ENCODE results near the gene GFOD1.

The GFOD1 gene, protein sequence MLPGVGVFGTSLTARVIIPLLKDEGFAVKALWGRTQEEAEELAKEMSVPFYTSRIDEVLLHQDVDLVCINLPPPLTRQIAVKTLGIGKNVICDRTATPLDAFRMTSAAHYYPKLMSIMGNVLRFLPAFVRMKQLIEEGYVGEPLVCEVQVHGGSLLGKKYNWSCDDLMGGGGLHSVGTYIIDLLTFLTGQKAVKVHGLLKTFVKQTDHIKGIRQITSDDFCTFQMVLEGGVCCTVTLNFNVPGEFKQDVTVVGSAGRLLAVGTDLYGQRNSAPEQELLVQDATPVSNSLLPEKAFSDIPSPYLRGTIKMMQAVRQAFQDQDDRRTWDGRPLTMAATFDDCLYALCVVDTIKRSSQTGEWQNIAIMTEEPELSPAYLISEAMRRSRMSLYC

DNA sequence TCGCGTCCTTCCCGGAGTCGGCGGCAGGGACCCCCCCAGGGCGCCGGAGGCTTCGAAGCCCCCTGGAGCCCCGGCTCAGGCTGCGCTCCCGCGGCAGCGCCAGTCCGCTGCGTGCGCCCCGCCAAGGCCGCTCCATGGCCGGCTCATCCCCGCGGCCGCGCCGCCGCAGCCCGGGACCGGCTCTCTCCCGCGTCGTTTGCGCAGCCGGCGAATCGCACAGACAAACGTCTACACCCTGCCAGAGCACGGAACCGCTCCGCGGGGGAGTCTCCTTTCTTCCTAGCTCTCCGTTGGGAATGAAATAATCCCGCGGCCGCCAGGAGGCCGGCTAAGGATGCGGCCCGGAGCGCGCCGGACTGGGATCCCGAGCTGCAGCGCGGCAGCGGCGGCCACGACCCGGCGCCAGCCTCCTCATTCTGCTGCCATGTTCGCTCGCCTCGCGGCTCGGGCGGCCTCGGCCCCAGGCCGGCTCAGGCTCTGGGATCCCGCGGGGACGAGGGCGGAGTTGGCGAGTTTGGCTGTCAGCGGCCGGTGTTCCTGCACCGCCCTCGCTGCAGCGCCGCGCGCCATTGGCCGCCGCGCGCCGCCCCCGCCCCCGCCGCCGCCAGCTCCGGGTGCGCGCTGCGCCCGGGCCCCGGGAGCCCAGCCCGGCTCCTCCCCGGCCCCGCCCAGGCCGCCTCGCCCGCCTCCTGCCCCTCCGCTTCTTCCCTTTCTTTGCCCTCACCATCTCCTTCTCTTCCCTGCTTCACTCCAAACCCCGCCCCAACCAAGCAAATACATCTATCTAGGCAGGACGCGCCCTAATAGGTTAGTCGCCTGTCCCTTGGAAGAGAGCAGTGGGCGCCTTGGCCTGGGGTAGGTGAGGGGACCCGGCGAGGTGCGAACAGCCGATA lies at the start of gene GFOD1:
TSS of gene GFOD1 (minus strand) at position 479 of the 893 bp plus-strand sequence. CDS start 710 bp downstream, outside the sequence.
- FAIRE-seq, result no peak

DNA sequence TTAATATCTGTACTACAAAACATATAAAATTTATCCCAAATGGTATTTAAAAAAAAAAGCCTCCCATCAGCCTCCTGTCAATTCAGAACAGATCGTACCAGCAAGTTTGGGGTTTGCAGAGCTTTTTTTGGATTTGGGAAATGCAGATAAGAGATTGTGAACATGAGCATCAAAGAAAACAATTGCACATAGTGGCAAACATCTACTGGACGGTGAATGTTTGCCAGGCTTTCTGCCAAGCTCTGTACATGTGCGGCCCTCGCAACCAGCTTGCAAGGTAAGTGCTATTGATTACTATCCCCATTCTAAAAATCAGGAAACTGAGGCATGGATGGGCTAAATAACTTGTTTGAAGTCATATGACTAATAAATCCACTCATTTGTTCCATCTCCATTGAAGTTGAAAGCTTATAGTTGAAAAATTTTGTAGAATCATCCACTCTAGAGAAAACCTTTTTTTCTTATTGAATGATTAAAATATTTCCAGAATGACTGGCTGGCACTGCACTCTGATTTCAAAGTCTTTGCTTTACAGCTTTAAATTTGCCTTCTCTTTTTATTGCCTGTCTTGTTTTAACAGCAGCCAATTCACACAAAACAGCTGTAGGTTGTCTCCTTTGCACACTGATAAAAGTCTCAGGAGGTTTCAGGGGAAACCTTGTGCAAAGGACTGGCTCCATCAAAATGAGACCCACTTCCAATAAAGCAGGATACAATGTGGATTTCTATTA lies 49.6 kb upstream of the GFOD1 start:
- no peak for FAIRE-seq

DNA sequence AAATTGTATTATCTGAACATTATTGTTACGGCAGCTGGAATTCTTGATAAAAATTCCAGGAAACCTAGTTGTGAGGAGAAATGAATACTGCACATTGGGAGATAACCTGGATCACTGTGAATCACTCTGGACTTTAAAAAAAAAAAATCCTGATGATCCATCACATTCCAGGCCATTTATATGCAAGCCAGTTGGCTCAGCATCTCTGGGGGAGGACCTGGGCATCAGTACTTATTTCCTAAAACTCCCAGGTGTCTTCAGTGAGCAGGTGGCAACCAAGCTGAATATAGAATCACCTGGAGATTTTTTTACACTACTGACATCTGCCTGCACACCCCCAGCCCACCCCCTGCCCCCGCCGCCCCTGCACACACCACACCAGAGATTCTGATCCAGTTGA lies 47.9 kb upstream of the GFOD1 start:
- FAIRE-seq, result no peak

DNA sequence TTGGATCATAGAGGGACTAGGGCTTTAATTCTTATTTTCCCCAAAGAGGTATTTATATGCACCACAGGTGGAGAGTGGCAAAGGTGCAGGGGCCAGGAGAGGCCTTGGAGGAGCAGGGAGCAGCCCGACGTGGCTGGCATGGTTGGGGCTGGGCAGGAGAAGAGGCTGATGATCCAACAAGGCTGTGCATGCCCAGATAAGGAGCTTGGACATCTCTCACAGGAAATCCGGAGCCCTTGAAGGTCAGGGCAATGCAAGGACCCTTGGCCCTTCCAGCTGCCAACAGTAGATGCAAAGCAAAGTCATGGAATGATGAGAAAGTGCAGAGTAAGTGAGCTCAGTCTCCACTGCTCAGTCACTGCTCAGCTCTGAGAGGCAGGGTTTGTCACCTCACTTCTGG lies 47.1 kb upstream of the GFOD1 start:
- FAIRE-seq, result no peak

DNA sequence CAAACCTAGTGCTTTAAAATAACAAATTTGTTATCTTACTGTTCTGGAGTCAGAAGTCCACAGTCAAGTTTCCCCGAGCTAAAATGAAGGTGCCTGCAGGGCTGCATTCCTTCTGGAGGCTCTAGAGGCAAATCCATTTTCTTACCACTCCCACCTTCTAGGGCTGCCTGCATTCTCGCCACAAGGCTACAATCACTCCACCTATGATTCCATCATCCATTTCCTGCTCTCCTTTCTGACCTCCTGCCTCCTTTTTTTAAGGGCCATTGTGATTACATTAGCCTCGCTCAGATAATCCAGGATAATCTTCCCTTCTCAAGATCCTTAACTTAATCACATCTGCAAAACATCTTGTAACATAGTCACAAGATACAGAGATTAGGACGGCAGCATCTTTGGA lies 44.6 kb upstream of the GFOD1 start:
- no peak for FAIRE-seq

DNA sequence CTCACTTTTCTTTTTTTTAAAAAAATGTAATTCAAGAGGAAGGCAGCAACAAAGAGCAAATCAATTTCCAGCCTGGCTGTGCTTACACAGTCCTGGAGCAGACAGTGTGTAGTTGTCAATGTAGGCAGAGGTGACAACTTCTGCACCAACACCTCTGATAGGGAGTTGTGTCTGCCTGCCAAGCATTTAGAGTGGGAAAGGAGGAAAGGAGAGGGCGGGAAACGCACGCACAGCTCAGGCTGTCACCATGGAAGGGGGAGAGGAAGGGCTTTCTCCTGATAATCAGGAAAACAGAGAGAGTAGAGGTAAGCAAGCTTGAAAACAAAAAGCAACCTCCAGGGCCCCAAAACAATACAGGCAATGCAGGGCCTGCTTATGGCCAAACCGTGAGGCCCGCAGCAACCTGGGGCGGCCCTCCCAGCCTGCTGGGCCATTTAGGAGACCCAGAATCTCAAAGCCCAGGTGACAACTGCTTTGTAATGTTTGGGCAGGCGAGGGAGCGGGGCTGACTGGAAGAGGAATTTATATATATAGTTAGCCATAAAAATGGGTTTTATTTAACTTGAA lies 41.5 kb upstream of the GFOD1 start:
- no peak for FAIRE-seq

DNA sequence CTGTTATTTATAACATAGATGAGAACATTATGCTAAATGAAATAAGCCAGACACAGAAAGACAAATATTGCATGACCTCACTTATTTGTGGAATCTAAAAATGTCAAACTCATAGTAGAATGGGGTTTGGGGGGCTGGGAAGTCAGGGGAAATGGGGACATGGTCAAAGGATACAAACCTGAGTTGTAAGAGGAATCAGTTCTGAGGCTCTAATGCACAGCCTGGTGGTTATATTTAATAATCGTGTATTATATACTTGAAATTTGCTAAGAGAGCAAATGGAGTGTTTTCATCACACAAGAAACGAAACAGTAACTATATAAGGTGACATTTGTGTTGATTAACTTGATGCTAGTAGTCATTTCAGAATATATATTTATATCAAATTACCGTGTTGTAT lies 40.8 kb upstream of the GFOD1 start:
- FAIRE-seq, result no peak

DNA sequence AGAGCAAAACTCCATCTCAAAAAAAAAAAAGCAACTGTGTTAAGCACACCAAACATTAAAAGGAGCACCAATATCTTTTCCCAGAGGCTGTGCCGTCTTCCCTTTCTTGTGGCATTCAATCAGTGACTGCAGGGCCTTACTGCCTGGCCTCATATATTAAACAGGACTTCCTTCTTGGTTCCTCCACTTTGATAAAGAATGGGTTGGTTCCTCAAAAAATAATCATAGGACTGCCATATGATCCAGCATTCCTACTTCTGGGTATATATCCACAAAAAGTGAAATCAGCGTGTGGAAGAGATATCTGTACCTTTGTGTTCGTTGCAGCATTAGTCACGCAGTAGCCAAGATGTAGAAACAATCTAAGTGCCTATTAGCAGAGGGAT lies 40.3 kb upstream of the GFOD1 start:
- no peak for FAIRE-seq

DNA sequence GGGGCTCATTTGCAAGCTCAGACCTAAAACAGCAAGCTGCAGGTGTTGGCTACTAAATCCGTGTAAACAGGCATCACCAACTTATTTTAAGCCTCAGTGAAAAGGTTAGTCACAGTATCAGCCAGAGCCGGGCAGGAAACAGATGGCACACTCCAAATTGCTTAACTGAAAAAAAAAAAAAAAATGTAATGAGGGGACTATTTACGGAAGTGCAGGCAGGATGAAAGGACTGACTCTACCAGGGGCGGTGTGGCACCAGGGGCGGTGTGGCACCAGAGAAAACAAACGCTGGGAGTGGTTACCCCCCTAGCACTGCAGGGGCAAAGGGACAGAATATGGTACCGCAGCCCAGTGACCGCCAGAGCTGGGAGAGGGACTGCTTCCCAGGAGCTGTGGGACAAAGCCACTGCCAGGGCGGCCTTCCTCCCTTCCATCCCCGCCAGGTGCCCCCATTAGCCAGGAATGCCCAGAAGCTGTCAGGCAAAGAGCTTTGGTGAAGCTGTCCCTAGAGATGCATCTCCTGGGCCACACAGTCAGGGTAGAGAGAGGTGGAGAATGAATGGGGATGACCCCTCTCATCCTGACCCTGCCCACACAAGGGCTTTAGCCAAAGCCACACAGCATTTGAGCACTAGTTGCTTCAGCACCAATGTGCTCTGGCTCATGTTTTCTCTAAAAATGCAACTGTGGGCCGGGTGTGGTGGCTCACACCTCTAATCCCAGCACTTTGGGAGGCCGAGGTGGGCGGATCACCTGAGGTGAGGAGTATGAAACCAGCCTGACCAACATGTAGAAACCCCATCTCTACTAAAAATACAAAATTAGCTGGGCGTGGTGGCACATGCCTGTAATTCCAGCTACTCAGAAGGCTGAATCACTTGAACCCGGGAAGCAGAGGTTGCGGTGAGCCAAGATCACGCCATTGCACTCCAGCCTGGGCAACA lies 39.6 kb upstream of the GFOD1 start:
- FAIRE-seq, result no peak

DNA sequence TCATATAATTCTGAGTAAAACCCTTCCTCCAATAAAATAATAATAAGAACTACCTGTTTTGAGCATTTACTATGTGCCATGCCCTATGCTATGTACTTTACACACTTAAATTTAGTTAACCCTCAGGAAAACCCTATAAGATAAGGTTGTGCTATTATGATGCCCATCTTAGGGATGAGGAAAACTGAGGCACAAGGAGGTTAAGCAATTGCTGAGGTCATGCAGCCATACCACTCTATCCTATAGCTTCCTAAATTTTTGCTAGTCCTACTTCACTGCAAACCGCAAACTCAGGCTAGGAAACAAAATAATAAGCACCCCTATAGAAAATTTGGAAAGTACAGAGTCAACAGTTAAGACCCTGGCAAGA lies 38.9 kb upstream of the GFOD1 start:
- no peak for FAIRE-seq

DNA sequence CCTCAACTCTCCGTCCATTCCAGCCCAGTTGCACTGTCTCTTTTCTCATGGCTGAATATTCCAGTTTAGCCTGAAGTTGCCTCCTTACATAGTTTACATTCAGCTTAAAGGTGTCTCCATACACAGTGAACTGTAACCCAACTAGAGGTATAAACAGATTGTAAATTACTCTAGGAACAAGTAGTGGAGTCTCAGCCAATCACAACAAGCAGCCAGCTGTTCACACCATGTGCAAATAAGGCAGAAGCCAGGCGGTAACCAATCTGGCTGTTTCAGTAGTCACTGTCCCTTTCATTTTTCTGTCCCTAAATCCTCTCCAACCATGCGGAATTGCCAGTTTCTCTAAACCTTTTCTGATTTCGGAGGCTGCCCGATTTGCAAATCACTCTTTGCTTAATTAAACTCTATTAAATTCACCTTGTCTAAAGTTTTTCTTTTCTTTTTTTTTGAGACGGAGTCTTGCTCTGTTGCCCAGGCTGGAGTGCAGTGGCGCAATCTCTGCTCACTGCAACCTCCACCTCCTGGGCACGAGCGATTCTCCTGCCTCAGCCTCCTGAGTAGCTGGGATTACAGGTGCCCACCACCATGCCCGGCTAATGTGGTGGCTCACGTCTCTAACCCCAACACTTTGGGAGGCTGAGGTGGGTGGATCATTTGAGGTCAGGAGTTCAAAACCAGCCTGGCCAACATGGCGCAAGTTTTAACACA lies 37.6 kb upstream of the GFOD1 start:
- no peak for FAIRE-seq

DNA sequence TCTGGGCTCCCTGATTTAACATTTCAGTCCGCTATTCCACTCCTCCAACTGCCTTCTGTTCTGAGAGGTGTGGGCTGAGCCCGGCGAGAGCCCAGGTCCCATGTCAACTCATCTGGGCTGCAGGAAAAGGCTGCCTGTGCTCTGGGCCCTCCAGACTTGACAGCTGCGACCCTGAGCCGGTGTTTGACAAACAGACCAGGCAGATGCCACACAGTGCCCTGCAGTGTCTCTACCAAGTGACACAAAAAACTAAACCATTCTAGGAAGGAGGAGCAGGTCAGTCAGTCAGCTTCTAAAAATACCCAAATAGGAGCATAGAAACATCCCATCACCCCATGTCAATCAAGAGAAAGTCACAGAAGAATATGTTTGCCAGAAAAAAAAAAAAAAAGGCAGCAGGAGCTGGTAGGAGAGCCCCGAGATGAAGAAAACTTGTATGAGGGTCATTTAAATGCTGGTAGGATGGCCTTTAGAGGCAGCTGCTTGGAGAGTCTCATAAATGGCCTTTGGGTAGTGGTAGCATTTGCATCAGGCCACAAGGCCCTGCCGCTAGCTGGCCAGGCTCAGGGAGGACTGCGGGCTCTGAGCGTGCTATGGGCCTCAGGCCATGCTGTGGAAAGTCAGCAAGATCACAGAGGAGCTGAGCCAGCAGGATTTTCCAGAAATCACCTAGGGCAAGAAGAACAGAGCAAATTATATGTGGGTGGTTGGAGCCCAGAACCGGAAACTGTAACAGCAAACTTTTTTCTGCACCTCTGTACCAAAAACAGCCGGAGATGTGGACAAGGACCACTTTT lies 36.6 kb upstream of the GFOD1 start:
- FAIRE-seq, result no peak

DNA sequence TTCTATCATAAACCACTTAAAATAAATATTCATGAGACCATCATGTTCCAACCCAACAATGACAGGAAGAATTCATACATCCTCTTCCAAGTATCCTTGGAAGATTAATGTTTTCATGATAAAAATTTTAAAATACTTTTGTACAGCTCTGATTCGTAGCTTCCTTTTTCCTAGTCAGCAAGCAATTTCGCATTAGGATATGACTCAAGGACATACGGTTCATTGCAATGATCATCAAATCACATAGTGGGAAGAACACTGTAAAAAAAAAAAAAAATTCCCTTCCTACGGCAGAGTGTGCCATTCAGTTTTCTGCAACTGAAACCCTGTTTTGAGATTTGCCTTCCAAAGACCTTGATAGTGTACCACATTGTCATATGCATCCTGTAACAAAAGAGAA lies 35.3 kb upstream of the GFOD1 start:
- FAIRE-seq, result no peak

DNA sequence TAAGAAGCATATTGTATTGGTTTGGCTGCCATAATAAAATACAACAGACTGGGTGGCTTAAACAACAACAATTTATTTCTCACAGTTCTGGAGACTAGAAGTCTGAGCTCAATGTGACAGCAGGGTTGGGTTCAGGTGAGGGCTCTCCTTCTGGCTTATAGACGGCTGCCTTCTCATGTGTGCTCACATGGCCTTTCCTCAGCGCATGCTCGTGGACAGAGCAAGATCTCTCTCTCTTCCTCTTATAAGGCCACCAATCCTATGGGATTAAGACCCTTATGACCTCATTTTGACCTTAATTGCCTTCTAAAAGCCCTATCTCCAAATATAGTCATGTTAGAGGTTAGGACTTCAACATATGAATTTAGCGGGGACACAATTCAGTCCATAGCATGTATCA lies 32.4 kb upstream of the GFOD1 start:
- FAIRE-seq, result no peak

DNA sequence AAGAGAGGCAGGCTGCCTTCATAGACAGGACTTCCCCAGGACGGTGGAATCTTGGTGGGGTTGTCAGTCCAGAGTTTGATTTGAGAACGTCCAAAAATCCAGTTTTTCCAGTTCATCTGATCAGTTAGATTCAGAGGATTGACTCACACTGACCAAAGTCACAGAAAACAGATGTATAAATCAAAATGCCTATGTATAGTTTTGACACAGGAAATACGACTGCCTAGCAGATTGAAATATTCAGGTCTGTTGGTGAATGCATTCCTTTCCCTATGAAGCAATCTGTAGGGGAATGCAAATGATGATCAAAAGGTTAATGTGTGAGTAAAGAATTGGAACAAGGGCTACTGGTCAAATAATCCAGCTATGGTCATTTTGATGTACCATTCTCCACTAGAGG lies 29.7 kb upstream of the GFOD1 start:
- FAIRE-seq, result no peak

DNA sequence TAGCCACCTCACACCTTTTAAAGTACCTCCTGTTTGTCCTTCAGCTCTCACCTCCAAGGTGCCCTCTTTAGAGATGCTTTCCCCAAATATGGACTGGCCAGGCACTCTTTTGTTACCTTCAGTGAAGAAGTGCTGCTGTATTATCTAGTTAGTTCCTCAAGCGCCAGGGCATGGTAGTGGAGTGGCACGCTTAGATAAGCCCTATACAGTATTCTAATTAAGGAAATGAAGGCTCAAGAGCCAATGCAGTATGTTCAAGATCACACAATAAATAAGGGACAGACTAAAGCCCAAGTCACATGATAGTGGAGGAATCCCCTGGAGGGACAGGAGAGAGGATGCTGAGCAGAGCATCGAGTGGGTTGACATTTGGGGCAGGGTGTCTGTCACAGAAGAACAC lies 28.5 kb upstream of the GFOD1 start:
- no peak for FAIRE-seq

DNA sequence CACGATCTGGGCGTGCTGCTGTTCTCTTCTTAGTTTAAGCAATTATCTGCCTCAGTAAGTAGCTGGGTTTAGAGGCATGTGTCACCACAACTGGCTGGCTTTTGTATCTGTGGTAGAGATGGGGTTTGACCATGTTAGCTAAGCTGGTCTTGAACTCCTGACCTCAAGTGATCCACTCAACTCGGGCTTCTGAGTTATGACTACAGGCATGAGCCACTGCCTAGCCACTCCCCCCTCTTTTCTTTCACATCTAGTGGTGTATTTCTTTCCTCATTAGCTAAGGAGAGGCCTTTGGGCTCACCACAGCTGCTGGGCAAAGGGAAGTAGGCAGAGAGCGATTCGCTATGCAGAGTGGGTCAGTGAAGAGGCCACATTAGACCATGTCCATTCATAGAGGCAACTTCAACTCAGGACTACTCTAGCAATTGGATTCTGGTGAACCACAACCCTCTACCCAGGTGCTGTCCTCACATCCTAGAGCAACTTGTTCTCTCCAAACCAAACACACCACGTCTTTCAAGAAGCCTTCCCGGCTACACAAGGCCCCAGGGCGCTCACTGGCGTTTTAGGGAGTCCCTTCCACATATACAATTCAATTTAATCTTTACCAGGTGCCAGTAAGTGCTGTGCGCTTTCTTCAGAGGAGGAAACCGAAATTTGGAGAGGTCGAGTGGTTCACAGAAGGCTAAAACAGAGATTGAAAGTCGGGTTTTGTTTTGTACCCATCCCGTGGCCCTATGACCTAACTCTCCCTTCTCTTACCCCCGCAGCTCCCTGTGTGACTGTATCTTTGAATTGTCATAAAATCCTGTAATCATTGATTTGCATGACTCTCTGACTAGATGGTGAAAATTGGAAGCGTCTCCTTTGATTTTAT lies 26.5 kb upstream of the GFOD1 start:
- no peak for FAIRE-seq

DNA sequence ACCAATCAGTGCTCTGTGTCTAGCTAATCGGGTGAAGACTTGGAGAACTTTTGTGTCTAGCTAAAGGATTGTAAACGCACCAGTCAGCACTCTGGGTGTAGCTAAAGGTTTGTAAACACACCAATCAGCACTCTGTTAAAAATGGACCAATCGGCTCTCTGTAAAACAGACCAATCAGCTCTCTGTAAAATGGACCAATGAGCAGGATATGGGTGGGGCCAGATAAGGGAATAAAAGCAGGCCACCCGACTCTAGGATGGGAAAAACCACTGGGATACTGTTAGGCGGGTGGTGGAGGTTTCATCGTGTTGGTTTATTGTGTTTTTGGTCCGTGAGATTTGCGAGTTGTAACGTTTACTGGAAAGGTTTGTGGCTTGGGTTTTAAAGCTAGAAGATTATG lies 25.5 kb upstream of the GFOD1 start:
- no peak for FAIRE-seq

Measured in endometrium (tissue), 2 donors.